ENCODE measurements around the gene FRMD4B.

- TF ChIP-seq CTCF (IDR thresholded peaks at IDR 0.05): no peak
- TF ChIP-seq POLR2A (IDR thresholded peaks at IDR 0.05): no peak
Measured at GRCh38 chr3:69197922-69198530, 187.9 kb downstream of the FRMD4B start.
